ENCODE results near the gene PIGP. TPM values are rescaled to one million over a fixed set of nuclear protein-coding genes. Genes with fewer than 3 reads are reported as not detected.
"Not testable (repeated sequence)": the region's sequence is repeated elsewhere in the genome, so short reads cannot be mapped to it uniquely, and the experiment has no call there.

The PIGP gene
- total RNA-seq (10 to 100 TPM; 10.8 to 11.1 TPM), total RNA-seq (8.1 reads per million in 2 donors)

- no peaks in the 10 kb centered on the region for H3K27me3 Mint-ChIP-seq
- H3K36me3 Mint-ChIP-seq (ENCODE audit: low read depth): peaks cover 5% of the 10 kb centered on the region
- H3K27ac Mint-ChIP-seq: peak within 1 kb of the TSS; percentile 97
- peak within 1 kb of the TSS; percentile 96 for H3K4me3 Mint-ChIP-seq
- H3K9me3 ChIP-seq (ENCODE audit: control insufficient read depth, low read length, poor library complexity, severe bottlenecking): no peaks in the 10 kb centered on the region
- DNase-seq: peak; percentile 96 to 99 (median 96)
- ATAC-seq: peak; percentile 69
- H3K4me1 Mint-ChIP-seq: peaks cover 33% of the 10 kb centered on the region
Observed at GRCh38 chr21:37072988-37073416, at the start of gene PIGP, which contains the start of gene TTC3. Gene PIGP (minus strand): TSS chr21:37073071. CDS start chr21:37072515, 556 bp downstream. Gene TTC3 (plus strand): TSS chr21:37073254. CDS start chr21:37087258, 14,004 bp downstream.

- H3K36me3 Mint-ChIP-seq (ENCODE audit: low read depth): peaks cover 8% of the 10 kb centered on the region
- ATAC-seq: no peak
- peak overlapping the region; percentile 67 for H3K27ac Mint-ChIP-seq
- no peak for DNase-seq
- peaks cover 16% of the 10 kb centered on the region for H3K4me1 Mint-ChIP-seq
- H3K4me3 Mint-ChIP-seq: no peak overlapping the region
- H3K9me3 ChIP-seq (ENCODE audit: control insufficient read depth, low read length, poor library complexity, severe bottlenecking): no peaks in the 10 kb centered on the region
- H3K27me3 Mint-ChIP-seq: no peaks in the 10 kb centered on the region
Observed at GRCh38 chr21:37119421-37120218, 46.7 kb upstream of the PIGP start.

GRCh38 chr21:37118187-37118826 lies 45.4 kb upstream of the PIGP start:
- Mint-ChIP-seq H3K4me3 (no peak overlapping the region), H3K27me3 (no peaks in the 10 kb centered on the region), H3K27ac (peak overlapping the region; percentile 1), H3K36me3 (ENCODE audit: low read depth) (peaks cover 8% of the 10 kb centered on the region), H3K4me1 (peaks cover 16% of the 10 kb centered on the region)
- no peaks in the 10 kb centered on the region for H3K9me3 ChIP-seq (ENCODE audit: control insufficient read depth, low read length, poor library complexity, severe bottlenecking)
- DNase-seq: no peak
- no peak for ATAC-seq

GRCh38 chr21:37117204-37117603 lies 44.3 kb upstream of the PIGP start:
- Mint-ChIP-seq H3K27ac (no peak overlapping the region), H3K4me3 (no peak overlapping the region), H3K36me3 (ENCODE audit: low read depth) (peaks cover 4% of the 10 kb centered on the region), H3K27me3 (no peaks in the 10 kb centered on the region), H3K4me1 (peaks cover 16% of the 10 kb centered on the region)
- no peak for ATAC-seq
- no peaks in the 10 kb centered on the region for H3K9me3 ChIP-seq (ENCODE audit: control insufficient read depth, low read length, poor library complexity, severe bottlenecking)
- DNase-seq: no peak

- H3K27me3 Mint-ChIP-seq; H3K36me3 Mint-ChIP-seq (ENCODE audit: low read depth); H3K9me3 ChIP-seq (ENCODE audit: control insufficient read depth, low read length, poor library complexity, severe bottlenecking); H3K4me3 Mint-ChIP-seq; ATAC-seq; DNase-seq: not testable (repeated sequence)
- Mint-ChIP-seq H3K27ac (peak overlapping the region; percentile 51), H3K4me1 (peaks cover 16% of the 10 kb centered on the region)
Observed at GRCh38 chr21:37116459-37116858, 43.6 kb upstream of the PIGP start.

- ATAC-seq; H3K4me1 Mint-ChIP-seq; DNase-seq; H3K27me3 Mint-ChIP-seq; H3K36me3 Mint-ChIP-seq (ENCODE audit: low read depth); H3K9me3 ChIP-seq (ENCODE audit: control insufficient read depth, low read length, poor library complexity, severe bottlenecking); H3K27ac Mint-ChIP-seq; H3K4me3 Mint-ChIP-seq: not testable (repeated sequence)
Observed at GRCh38 chr21:37114301-37114700, 41.4 kb upstream of the PIGP start.

GRCh38 chr21:37111029-37111428 lies 38.2 kb upstream of the PIGP start:
- H3K4me3 Mint-ChIP-seq; ATAC-seq; DNase-seq; H3K4me1 Mint-ChIP-seq; H3K9me3 ChIP-seq (ENCODE audit: control insufficient read depth, low read length, poor library complexity, severe bottlenecking); H3K36me3 Mint-ChIP-seq (ENCODE audit: low read depth); H3K27ac Mint-ChIP-seq; H3K27me3 Mint-ChIP-seq: not testable (repeated sequence)

GRCh38 chr21:37106998-37107397 lies 34.1 kb upstream of the PIGP start:
- ATAC-seq: no peak
- Mint-ChIP-seq H3K36me3 (ENCODE audit: low read depth) (peaks cover 2% of the 10 kb centered on the region), H3K4me1 (peaks cover 4% of the 10 kb centered on the region), H3K4me3 (no peak overlapping the region), H3K27me3 (no peaks in the 10 kb centered on the region), H3K27ac (no peak overlapping the region)
- H3K9me3 ChIP-seq (ENCODE audit: control insufficient read depth, low read length, poor library complexity, severe bottlenecking): no peaks in the 10 kb centered on the region
- no peak for DNase-seq

GRCh38 chr21:37102746-37103145 lies 29.9 kb upstream of the PIGP start:
- not testable (repeated sequence) for H3K9me3 ChIP-seq (ENCODE audit: control insufficient read depth, low read length, poor library complexity, severe bottlenecking); H3K4me1 Mint-ChIP-seq; DNase-seq; H3K27me3 Mint-ChIP-seq; H3K36me3 Mint-ChIP-seq (ENCODE audit: low read depth); ATAC-seq; H3K4me3 Mint-ChIP-seq
- peak overlapping the region; percentile 48 for H3K27ac Mint-ChIP-seq

GRCh38 chr21:37101384-37101783 lies 28.5 kb upstream of the PIGP start:
- DNase-seq (no peak), ATAC-seq (no peak)
- no peak overlapping the region for H3K4me3 Mint-ChIP-seq
- no peak overlapping the region for H3K27ac Mint-ChIP-seq
- peaks cover 4% of the 10 kb centered on the region for H3K4me1 Mint-ChIP-seq
- H3K9me3 ChIP-seq (ENCODE audit: control insufficient read depth, low read length, poor library complexity, severe bottlenecking): no peaks in the 10 kb centered on the region
- peaks cover 4% of the 10 kb centered on the region for H3K36me3 Mint-ChIP-seq (ENCODE audit: low read depth)
- H3K27me3 Mint-ChIP-seq: no peaks in the 10 kb centered on the region

DNA sequence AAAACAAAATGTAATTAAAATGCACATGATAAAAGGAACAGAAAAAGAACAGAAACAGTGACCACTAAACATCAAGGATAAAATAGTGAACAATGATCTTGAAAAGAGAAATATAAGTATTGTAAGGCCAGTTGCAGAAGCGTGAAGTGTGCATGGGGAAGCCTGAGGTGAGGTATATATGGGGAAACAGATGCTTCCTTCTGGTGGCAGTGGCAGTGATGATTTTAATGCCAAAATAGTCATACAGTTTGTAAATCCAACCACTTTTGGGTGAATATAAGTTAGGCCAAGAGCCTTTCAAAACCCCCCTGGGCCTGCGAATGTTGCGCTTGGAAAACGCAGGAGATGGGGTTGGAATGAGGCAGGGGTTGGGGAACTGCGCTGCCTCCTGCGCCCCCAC lies 27.4 kb upstream of the PIGP start:
- H3K4me3 Mint-ChIP-seq: peak overlapping the region; percentile 10
- H3K36me3 Mint-ChIP-seq (ENCODE audit: low read depth): peaks cover 4% of the 10 kb centered on the region
- H3K4me1 Mint-ChIP-seq: peaks cover 4% of the 10 kb centered on the region
- DNase-seq: no peak
- no peaks in the 10 kb centered on the region for H3K9me3 ChIP-seq (ENCODE audit: control insufficient read depth, low read length, poor library complexity, severe bottlenecking)
- no peak overlapping the region for H3K27ac Mint-ChIP-seq
- no peaks in the 10 kb centered on the region for H3K27me3 Mint-ChIP-seq
- no peak for ATAC-seq

GRCh38 chr21:37098751-37099150 lies 25.9 kb upstream of the PIGP start:
- no peaks in the 10 kb centered on the region for H3K9me3 ChIP-seq (ENCODE audit: control insufficient read depth, low read length, poor library complexity, severe bottlenecking)
- Mint-ChIP-seq H3K27ac (no peak overlapping the region), H3K4me3 (no peak overlapping the region), H3K36me3 (ENCODE audit: low read depth) (peaks cover 4% of the 10 kb centered on the region), H3K27me3 (no peaks in the 10 kb centered on the region), H3K4me1 (no peaks in the 10 kb centered on the region)
- ATAC-seq: no peak
- DNase-seq: no peak

DNA sequence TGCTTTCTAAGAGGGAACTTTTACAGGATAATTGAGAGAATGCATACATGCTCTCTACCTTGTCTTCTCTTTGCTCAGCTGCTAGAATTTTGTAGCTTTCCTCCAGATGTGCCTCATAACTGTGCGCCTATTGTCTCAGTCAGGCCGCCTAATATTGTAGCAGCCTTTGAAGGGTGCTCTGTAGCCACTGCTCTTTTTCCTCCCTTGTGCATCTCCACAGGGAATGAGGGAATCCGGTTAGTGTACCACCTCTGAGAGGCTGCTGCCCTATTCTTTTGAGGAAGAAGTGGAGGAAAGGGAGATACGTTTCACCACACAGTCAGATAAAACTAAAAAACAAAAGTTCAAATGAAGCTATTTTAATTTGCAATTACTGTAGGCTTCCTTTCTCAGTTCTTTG lies 22.9 kb upstream of the PIGP start:
- DNase-seq: no peak
- ATAC-seq: no peak
- H3K9me3 ChIP-seq (ENCODE audit: control insufficient read depth, low read length, poor library complexity, severe bottlenecking): no peaks in the 10 kb centered on the region
- peaks cover 4% of the 10 kb centered on the region for H3K36me3 Mint-ChIP-seq (ENCODE audit: low read depth)
- H3K4me3 Mint-ChIP-seq: no peak overlapping the region
- H3K27me3 Mint-ChIP-seq: no peaks in the 10 kb centered on the region
- no peaks in the 10 kb centered on the region for H3K4me1 Mint-ChIP-seq
- no peak overlapping the region for H3K27ac Mint-ChIP-seq
